ENCODE data around the gene UQCRFS1. TPM values are rescaled to one million over a fixed set of nuclear protein-coding genes. Genes with fewer than 3 reads are reported as not detected.

UQCRFS1 gene
- total RNA-seq, 1 donor from 2014 or later, result 33.1 TPM

DNA sequence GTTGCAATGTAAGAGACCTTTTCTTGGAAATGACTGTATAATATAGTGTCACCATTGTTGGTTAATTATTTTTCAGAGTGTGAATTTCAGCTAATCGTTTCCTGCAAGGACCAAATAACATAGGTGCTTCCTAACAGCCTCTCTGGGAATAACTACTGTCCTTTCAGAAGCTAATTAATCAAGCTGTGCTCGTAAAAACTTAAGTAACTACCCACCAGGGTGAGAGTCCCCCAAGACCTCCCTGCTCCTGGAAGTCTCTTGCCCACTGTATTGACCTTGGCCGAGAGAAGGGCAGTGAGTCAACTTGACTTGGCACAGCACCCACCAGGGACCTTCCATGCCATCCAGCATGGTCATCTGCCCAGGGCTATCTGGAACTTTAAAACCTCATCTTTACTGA lies 50.3 kb downstream of the UQCRFS1 start:
- DNase-seq (ENCODE audit: low spot score), result no peak

DNA sequence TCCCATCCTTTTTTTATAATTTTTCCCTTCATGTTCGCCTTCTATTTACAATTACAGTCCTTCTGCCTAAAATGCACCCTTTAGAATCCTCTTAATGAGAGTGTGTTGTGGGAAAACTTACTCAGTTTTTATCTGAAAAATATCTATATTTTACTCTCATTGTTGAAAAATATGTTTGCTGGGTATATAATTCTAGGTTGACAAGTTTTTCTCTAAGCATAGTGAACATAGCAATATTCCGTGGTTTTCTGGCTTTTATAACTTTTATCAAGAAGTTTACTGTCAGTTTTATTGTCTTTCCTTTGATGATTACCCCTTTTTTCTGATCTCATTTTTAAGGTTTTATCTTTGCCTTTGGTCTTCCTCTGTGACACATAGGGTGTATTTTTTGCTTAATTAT lies 57.3 kb downstream of the UQCRFS1 start:
- DNase-seq (ENCODE audit: low spot score), result no peak
